Right atrium auricular region (tissue), 2 donors: ENCODE measurements around the gene SRP14. TPM values are rescaled to one million over a fixed set of nuclear protein-coding genes. Genes with fewer than 3 reads are reported as not detected.
"Not testable (repeated sequence)": the region's sequence is repeated elsewhere in the genome, so short reads cannot be mapped to it uniquely, and the experiment has no call there.

Experiments
- DNase-seq: peaks from one replicate; pipeline ENCODE4 v3.0.0-alpha.2; 2019; ENCODE audit warnings: low spot score
- H3K27ac ChIP-seq, 2 donors: fragments of 200-600 bp; sonication (generic); 1 replicate in 1 of 2; 2 replicates in 1 of 2; pipeline ENCODE4 v1.5.1; 2016 to 2019
- H3K27me3 ChIP-seq, 2 donors: fragments of 200-600 bp; sonication (generic); one replicate each; pipeline versions ENCODE4 v1.5.1 to v1.6.0; 2017 to 2019
- H3K36me3 ChIP-seq: fragments of 200-600 bp; sonication (generic); one replicate; pipeline ENCODE4 v1.5.1; 2016
- H3K4me1 ChIP-seq, 2 donors: fragments of 200-600 bp; sonication (generic); one replicate each; pipeline versions ENCODE4 v1.5.1 to v1.6.0; 2017 to 2019
- H3K4me3 ChIP-seq, 2 donors: fragments of 200-600 bp; sonication (generic); 1 replicate in 1 of 2; 2 replicates in 1 of 2; pipeline ENCODE4 v1.5.1; 2017 to 2019; ENCODE audit warnings: mild to moderate bottlenecking in 1 of 2, moderate library complexity in 1 of 2
- H3K9me3 ChIP-seq, 2 donors: fragments of 200-600 bp; sonication (generic); one replicate each; pipeline ENCODE4 v1.5.1; 2019
- total RNA-seq, 2 donors: library from RNA; depleted of rRNA; stranded (reverse); fragments of >200 nt; gene quantifications; one replicate each; pipeline ENCODE4 v1.1.0, GENCODE V29; 2016
- TF ChIP-seq, protein P1 (sequence below), 2 donors: fragments of 200-600 bp; sonication (generic); IDR thresholded peaks; one replicate each; pipeline ENCODE4 v1.5.1; 2019; ENCODE audit warnings: antibody characterized with exemption in 2 of 2

The SRP14 gene
- total RNA-seq, 2 donors from 2014 or later, result 255 to 283 TPM

DNA sequence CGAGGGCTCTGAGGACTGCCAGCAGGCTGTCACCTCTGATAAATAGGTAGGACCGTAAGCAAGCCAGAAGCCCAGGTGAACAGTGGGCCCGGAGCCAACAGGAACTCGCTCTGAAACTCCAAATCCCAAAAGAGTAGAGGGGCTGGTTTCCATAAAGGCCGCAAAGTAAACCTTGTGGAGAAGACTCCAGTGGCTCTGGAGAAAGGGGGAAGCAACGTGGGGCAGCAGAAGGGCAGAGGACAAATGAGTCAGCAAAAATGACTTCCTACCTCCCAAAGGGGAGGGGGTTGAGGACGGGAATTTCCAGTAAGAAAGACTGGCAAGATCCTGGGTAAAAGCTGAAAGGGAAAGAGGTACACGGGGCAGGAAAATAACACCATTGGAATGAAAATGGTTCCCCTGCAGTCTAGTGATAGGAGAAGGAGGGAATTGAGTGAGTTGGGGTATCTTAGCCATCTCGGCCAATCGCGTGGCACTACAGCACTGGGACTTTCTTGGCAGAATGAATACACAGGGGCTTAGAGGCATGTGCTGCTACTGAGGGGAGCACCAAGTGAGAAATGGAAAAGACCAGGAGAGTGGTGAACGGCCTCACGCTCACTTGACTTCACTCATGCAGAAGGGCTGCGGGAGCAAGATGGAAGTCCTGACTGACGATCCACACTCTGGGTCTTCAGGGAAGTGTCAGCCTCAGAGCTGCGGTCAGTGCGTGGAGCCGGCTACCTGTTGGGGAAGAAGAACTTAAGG is 36.5 kb upstream of the SRP14 start:
- DNase-seq, result no peak
- Histone ChIP-seq H3K4me1 (peaks cover 0 to 5% of the 10 kb centered on the region in 2 donors), H3K36me3 (no peaks in the 10 kb centered on the region), H3K27me3 (no peaks in the 10 kb centered on the region), H3K27ac (no peak overlapping the region), H3K4me3 (no peak overlapping the region), H3K9me3 (no peaks in the 10 kb centered on the region)
- TF ChIP-seq, protein P1, sequence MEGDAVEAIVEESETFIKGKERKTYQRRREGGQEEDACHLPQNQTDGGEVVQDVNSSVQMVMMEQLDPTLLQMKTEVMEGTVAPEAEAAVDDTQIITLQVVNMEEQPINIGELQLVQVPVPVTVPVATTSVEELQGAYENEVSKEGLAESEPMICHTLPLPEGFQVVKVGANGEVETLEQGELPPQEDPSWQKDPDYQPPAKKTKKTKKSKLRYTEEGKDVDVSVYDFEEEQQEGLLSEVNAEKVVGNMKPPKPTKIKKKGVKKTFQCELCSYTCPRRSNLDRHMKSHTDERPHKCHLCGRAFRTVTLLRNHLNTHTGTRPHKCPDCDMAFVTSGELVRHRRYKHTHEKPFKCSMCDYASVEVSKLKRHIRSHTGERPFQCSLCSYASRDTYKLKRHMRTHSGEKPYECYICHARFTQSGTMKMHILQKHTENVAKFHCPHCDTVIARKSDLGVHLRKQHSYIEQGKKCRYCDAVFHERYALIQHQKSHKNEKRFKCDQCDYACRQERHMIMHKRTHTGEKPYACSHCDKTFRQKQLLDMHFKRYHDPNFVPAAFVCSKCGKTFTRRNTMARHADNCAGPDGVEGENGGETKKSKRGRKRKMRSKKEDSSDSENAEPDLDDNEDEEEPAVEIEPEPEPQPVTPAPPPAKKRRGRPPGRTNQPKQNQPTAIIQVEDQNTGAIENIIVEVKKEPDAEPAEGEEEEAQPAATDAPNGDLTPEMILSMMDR (IDR thresholded peaks at IDR 0.05), result no peak

- DNase-seq, H3K4me1 ChIP-seq, H3K36me3 ChIP-seq, H3K9me3 ChIP-seq, H3K4me3 ChIP-seq, H3K27ac ChIP-seq, H3K27me3 ChIP-seq: not testable (repeated sequence)
Observed at GRCh38 chr15:40074656-40075055, 35.7 kb upstream of the SRP14 start.

DNA sequence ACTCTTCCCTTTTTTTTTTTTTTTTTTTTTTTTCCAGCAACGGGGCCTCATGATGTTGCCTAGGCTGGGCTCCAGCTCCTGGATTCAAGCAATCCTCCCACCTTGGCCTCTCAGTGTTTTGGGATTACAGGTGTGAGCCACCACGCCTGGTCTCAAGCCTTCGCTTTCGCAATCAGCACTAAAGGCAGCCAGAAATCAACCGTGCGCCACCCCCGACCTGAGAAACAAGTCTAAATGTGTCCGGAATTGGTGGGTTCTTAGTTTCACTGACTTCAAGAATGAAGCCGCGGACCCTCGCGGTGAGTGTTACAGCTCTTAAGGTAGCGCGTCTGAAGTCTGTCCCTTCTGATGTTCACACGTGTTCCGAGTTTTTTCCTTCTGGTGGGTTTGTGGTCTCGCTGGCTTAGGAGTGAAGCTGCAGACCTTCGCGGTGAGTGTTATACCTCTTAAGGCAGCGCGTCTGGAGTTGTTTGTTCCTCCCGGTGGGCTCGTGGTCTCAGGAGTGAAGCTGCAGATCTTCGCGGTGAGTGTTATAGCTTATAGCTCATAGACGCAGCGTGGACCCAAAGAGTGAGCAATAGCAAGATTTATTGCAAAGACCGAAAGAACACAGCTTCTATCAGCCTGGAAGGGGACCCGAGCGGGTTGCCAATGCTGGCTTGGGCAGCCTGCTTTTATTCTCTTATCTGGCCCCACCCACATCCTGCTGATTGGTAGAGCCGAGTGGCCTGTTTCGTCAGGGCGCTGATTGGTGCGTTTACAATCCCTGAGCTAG is 34.9 kb upstream of the SRP14 start:
- not testable (repeated sequence) for H3K9me3 ChIP-seq, H3K27me3 ChIP-seq, H3K27ac ChIP-seq, H3K4me3 ChIP-seq, H3K36me3 ChIP-seq, DNase-seq
- peaks cover 0 to 13% of the 10 kb centered on the region in 2 donors for H3K4me1 ChIP-seq

DNA sequence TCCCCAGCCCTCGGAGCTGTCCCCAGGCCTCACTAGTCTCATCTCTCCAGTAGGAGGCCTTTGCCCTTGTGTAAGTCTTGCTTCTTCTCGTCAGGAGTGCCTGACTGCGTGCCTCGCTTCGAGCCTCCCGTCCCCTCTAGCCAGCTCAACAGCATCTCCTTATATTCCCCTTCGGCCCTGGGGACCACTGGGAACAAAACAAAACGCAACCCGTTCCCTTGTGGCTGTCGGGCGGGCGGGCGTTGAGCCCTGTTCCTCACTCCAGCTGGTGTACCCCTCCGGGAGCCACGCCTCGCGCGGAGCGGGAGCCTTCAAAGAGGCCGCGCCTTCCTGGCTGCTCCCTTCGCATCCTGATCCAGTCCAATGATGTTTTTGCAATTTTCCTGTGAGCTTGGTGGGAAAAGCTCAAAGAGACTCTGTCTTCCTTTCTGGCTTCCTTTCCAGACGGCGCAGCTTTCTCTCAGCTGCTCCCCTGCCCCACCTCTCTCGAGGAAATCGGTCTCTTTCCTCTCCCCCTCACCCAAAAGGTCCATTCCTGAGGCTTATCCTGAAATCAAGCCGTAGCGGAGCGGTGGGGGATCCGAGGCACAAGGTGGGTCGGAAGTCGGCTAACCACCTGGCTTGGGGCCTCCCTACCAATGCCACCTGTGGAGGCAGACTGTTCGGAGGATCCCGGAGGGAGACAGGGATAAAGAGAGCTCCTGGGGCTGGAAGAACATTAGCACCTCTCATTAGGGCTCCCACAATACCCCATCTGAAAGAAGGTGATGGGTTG is 33.4 kb upstream of the SRP14 start:
- TF ChIP-seq, protein P1 (IDR thresholded peaks at IDR 0.05), result no peak
- no peak overlapping the region for H3K4me3 ChIP-seq
- no peak overlapping the region for H3K27ac ChIP-seq

DNA sequence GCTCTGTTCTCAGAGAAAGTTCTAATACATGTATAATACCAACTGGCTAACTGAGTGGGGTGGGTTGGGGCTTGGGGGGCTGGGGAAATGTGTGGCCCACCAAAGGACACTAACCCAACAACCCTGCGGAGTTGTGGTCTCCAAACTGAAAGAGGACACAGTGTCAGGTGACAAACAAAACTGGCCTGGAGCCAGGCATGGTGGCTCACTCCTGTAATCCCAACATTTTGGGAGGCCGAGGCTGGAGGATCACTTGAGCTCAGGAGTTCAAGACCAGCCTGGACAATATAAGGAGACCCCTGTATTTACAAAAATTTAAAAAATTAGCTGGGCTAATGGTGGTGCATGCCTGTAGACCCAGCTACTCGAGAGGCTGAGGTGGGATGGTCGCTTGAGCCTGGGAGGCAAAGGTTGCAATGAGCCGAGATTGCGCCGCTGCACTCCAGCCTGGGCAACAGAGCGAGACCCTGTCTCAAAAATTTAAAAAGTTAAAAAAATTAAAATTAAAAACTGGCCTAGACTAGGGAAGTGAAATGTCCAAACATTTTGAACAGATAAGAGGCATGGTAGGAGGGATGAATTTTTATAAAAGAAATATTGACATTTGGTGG is 31.7 kb upstream of the SRP14 start:
- TF ChIP-seq, protein P1 (IDR thresholded peaks at IDR 0.05), result no peak
- no peak for DNase-seq
- Histone ChIP-seq H3K27ac (peak overlapping the region in 1 of 2 donors; percentile 58), H3K4me1 (peaks cover 0 to 23% of the 10 kb centered on the region in 2 donors), H3K4me3 (no peak overlapping the region), H3K36me3 (no peaks in the 10 kb centered on the region), H3K9me3 (no peaks in the 10 kb centered on the region), H3K27me3 (no peaks in the 10 kb centered on the region)

More for the DNA sequence above, 33.4 kb upstream of the SRP14 start:
- Histone ChIP-seq H3K4me1 (peaks cover 0 to 23% of the 10 kb centered on the region in 2 donors), H3K36me3 (no peaks in the 10 kb centered on the region), H3K27me3 (no peaks in the 10 kb centered on the region), H3K9me3 (no peaks in the 10 kb centered on the region)
- no peak for DNase-seq

GRCh38 chr15:40070166-40070557 is 31.2 kb upstream of the SRP14 start:
- Histone ChIP-seq H3K4me3 (no peak overlapping the region), H3K27ac (peak overlapping the region; percentile 58 to 80), H3K9me3 (no peaks in the 10 kb centered on the region), H3K36me3 (no peaks in the 10 kb centered on the region), H3K4me1 (peaks cover 0 to 23% of the 10 kb centered on the region in 2 donors), H3K27me3 (no peaks in the 10 kb centered on the region)
- TF ChIP-seq, protein P1 (IDR thresholded peaks at IDR 0.05), result no peak
- no peak for DNase-seq
